ENCODE measurements around the gene FBXW9. TPM values are rescaled to one million over a fixed set of nuclear protein-coding genes. Genes with fewer than 3 reads are reported as not detected.
A peak's percentile ranks its signal among the peaks of the same experiment; 100 is the strongest.

Gene FBXW9
- total RNA-seq (2014; rRNA removed; shearing (Covaris generic)) = 10.6 and 11.5 TPM in 2 replicates
- 10.8 and 11.0 TPM in 2 replicates for total RNA-seq (2022)
- Bru-seq, nascent RNA = percentile 53 among the genes with signal in this experiment
- BruChase-seq, experiment 1, labeled RNA remaining after a 6-hour chase = percentile 65 among the genes with signal in this experiment
- BruChase-seq, experiment 2, labeled RNA remaining after a 2-hour chase = percentile 64 among the genes with signal in this experiment
- long read RNA-seq, transcript FBXW9-201 (10 exons, 1,738 nt) = major isoform, 20 of 24 reads
- long read RNA-seq, partial matches to known transcripts = 1 of 24 reads
- long read RNA-seq, other reads (novel, unspliced or antisense) = 3 of 24 reads

DNA sequence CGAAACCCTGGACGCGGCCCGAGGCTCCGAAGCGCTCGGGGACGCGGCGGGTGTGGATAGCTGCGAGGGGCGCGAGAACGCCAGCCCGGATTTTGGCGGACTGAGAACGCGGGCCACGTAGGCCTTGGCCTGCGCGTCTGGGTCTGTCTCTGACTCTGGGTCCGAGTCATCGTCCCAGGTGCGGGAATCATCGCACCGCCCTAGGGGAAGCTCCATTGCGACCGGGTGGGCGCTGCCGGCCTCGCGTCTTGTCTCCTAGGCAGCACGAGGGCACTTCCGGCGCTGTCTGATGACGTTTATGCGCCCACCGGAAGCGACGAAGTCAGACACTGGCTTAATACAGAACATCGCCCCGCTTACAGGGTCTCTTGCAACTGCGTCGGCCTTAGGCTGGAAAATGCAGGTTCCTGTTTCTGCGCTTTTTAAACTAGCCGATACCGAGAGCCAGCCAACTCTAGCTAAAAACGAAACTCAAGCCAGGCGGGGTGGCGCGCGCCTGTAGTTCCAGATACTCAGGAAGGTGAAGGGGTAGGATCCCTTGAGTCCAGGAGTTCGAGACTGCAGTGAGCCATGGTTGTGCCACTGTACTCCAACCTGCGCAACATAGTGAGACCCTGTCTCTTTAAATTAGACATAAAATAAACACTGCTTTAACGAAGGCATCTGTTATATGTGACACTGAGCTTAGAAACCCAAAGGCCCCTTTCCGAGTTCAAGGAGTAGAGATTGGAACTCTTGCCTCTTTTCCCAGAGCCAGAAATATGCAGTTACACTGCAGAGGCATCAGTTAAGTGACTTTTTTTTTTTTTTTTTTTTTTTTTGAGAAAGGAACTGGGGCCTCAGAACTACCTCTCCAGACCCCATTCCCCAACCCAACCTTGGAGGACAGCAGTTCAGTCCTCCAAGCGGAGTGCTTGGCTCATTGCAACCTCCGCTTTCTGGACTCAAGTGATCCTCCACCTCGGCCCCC, at the start of gene FBXW9:
Gene FBXW9, minus strand, starts transcription at position 266 of the 970 bp plus-strand sequence. Its CDS starts 50 bp downstream, at position 216.
- intact Hi-C loops (cut with micrococcal nuclease; ENCODE audit: unreplicated experiment) = no loop called here
- H3K4me3 ChIP-seq (ENCODE audit: low read depth, low read length, poor library complexity, severe bottlenecking) = peak within 1 kb of the TSS; percentile 87
- peak; percentile 97 for DNase-seq (ENCODE audit: low spot score)
- peak within 1 kb of the TSS; percentile 88 for H3K4me2 ChIP-seq (ENCODE audit: low read length)
- H3K36me3 ChIP-seq (ENCODE audit: insufficient read depth, low read length) = peaks cover 44% of the 10 kb centered on the region
- peaks cover 13% of the 10 kb centered on the region for H3K4me1 ChIP-seq (ENCODE audit: insufficient read depth, low read length, poor library complexity, severe bottlenecking)
- no peaks in the 10 kb centered on the region for H4K20me1 ChIP-seq (ENCODE audit: insufficient read depth, low read length)
- TSS peak; percentile 98 for BruUV-seq (replicated peaks)
- TF ChIP-seq EZH2phosphoT487 (IDR thresholded peaks at IDR 0.05; ENCODE audit: borderline replicate concordance, low read depth, low read length) = no peak
- TF ChIP-seq, protein P1, sequence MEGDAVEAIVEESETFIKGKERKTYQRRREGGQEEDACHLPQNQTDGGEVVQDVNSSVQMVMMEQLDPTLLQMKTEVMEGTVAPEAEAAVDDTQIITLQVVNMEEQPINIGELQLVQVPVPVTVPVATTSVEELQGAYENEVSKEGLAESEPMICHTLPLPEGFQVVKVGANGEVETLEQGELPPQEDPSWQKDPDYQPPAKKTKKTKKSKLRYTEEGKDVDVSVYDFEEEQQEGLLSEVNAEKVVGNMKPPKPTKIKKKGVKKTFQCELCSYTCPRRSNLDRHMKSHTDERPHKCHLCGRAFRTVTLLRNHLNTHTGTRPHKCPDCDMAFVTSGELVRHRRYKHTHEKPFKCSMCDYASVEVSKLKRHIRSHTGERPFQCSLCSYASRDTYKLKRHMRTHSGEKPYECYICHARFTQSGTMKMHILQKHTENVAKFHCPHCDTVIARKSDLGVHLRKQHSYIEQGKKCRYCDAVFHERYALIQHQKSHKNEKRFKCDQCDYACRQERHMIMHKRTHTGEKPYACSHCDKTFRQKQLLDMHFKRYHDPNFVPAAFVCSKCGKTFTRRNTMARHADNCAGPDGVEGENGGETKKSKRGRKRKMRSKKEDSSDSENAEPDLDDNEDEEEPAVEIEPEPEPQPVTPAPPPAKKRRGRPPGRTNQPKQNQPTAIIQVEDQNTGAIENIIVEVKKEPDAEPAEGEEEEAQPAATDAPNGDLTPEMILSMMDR (conservative IDR thresholded peaks at IDR 0.05; ENCODE audit: low read length) = no peak
- CTCF ChIA-PET (ENCODE audit: unreplicated experiment) = no interaction called here
- peak within 1 kb of the TSS; percentile 87 for H3K27ac ChIP-seq (ENCODE audit: low read depth, low read length, poor library complexity, severe bottlenecking)
- POLR2A ChIA-PET = interaction anchor here (0.7 to 1.9 kb wide), 3 partner anchors 15 to 41 kb away, joined by 3 to 5 read pairs (median 4); partner anchors contain the start of genes DHPS and GET3
- H2AFZ ChIP-seq (ENCODE audit: low read length) = peak within 1 kb of the TSS; percentile 68
- no peaks in the 10 kb centered on the region for H3K9me2 ChIP-seq (ENCODE audit: insufficient read depth, low read length)
- H3K79me2 ChIP-seq (ENCODE audit: insufficient read depth, low read depth, low read length) = no peaks in the 10 kb centered on the region
- H3K9me3 ChIP-seq (ENCODE audit: low read length) = no peaks in the 10 kb centered on the region

DNA sequence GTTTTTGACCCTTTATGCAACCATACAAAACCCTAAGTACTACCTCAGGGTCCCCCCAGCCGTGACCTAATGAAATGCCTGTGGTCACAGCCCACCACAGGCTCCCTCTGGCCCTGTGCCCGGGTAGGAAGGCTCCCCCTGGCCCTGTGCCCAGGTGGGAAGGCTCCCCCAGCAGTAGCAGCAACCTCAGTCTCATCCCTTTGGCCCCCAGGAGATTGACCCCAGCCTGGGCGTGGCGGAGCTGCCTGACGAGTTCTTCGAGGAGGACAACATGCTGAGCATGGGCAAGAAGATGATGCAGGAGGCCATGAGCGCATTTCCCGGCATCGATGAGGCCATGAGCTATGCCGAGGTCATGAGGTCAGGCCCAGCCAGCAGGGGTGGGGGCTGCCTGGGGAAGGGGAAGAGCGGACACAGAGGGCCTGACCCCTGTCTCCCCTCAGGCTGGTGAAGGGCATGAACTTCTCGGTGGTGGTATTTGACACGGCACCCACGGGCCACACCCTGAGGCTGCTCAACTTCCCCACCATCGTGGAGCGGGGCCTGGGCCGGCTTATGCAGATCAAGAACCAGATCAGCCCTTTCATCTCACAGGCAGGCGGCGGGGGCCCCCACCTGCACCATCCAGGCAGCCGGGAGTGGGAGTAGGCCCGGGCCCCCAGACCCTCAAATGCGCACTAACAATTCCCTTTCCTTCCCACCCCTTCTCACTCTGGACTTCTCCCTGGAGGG, 48.9 kb upstream of the FBXW9 start:
- Histone ChIP-seq H3K4me2 (ENCODE audit: low read length) (no peak overlapping the region), H3K36me3 (ENCODE audit: insufficient read depth, low read length) (peaks cover 54% of the 10 kb centered on the region), H2AFZ (ENCODE audit: low read length) (no peak overlapping the region), H3K79me2 (ENCODE audit: insufficient read depth, low read depth, low read length) (no peaks in the 10 kb centered on the region), H3K4me3 (ENCODE audit: low read depth, low read length, poor library complexity, severe bottlenecking) (no peak overlapping the region), H3K4me1 (ENCODE audit: insufficient read depth, low read length, poor library complexity, severe bottlenecking) (no peaks in the 10 kb centered on the region), H3K27ac (ENCODE audit: low read depth, low read length, poor library complexity, severe bottlenecking) (no peak overlapping the region), H3K9me3 (ENCODE audit: low read length) (peaks cover 11% of the 10 kb centered on the region; the same call in 1 of the 2 replicates), H3K9me2 (ENCODE audit: insufficient read depth, low read length) (no peaks in the 10 kb centered on the region), H4K20me1 (ENCODE audit: insufficient read depth, low read length) (no peaks in the 10 kb centered on the region)
- DNase-seq (ENCODE audit: low spot score) = no peak
- intact Hi-C loops (cut with micrococcal nuclease; ENCODE audit: unreplicated experiment) = no loop called here
- POLR2A ChIA-PET = no interaction called here
- CTCF ChIA-PET (ENCODE audit: unreplicated experiment) = no interaction called here
- TF ChIP-seq, protein P1 (conservative IDR thresholded peaks at IDR 0.05; ENCODE audit: low read length) = no peak
- no peak for TF ChIP-seq EZH2phosphoT487 (IDR thresholded peaks at IDR 0.05; ENCODE audit: borderline replicate concordance, low read depth, low read length)
- BruUV-seq (replicated peaks) = no TSS peak

Data from OCI-LY7 (cell line).